ENCODE results near the gene RAB40C.

RAB40C gene

DNA sequence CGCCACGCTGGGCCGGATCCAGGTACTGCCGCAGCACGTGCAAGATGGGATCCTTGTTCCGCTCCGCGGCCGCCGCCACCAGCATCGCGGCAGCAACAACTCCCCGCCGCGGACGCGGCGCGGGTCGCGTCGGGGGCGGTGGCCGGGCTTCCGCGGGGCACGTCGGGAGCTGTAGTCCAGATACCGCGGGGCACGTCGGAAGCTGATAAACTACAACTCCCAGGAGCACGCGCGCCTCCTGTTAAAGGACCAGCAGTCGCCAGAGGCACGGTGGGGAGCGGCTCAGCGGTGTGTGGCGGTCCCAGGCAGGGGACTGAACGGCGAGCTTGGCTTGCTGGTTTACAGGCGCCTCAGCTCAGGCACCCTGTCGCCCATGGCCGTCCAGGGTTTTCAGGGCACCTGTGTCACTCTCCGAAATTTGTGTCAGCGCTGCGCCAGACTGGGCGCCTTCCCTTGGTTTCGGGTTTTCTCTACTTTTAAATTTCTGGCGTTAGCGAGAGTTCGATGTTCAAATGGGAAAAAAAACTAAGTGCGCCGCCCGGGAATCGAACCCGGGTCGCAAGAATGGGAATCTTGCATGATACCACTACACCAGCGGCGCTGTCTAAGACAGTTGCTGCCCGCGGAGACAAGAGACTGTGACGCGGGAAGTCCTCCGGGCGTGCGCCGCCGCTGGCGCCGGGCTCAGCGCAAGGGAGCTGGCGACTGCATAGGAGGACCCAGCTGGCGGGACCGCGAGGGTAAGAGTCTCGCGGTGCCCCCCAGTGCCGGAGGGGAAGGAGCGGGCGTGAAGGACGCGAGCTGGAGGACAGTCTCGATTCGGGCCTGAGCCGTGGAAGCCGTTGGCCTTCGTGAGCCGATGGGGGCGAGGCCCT, 46.6 kb downstream of the RAB40C start, which contains the start of gene METTL26:
Gene METTL26 (minus strand): TSS at position 100 of the 875 bp plus-strand sequence. CDS start 15 bp downstream, at position 85.
- no peak for TF ChIP-seq Cebpa-rat (IDR thresholded peaks at IDR 0.05)

DNA sequence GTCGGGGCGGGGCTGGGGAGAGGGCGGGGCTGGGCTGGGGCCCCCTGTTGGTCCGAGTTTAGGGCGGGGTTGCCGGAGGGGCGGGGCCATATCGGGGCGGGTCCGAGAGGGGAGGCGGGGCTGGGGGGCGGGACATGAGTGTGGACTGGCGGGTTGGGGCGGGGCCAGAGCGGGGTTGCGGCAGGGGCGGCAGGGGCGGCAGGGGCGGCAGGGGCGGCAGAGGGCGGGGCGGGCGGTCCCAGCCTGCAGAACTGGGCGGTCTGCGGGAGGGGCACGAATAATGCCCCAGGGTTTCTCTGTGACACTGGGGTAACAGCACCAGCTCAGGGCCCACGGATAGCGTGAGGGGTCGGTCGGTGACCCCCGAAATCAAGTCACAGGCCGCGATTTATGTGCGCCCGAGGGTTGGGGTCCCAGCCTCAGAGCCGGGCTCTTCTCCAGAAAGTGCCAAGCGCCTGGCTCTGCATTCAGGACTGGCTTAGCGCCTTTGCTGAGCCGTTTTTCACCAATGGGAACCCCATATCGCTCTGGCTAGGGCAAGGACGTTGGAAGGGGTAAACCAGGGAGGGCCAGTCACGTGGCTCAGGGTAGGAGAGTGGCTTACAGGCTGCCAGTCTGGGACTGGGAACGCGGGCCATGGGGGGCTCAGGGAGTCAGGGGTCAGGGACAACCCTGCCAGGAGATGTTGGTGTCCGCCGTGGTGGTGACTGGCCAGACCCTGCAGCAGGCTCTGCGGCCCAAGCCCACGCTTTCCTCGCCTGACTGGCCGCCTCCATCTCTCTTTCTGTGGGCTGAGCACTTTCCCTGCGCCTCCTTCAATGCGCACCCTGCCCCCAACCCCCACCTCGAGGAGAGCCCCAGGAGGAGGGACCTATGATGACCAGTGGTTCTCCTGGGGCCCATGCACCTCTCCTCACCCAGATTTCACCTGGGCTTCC, 47.5 kb downstream of the RAB40C start:
- Histone ChIP-seq H3K4me3 (peak overlapping the region; percentile 85 to 98 (median 93)), H3K9me3 (replicated peaks in 1 of 11) (no peaks in the 10 kb centered on the region), H3K27me3 (no peaks in the 10 kb centered on the region), H3K4me1 (peaks cover 49 to 59% (median 56%) of the 10 kb centered on the region in 10 experiments), H3K4me2 (peak overlapping the region; percentile 86 to 98 (median 96)), H4K20me1 (peaks cover 0 to 36% (median 27%) of the 10 kb centered on the region in 11 experiments; a peak in 19 of 22 replicates), H3K36me3 (peaks cover 15 to 26% (median 23%) of the 10 kb centered on the region in 11 experiments; a peak in 21 of 22 replicates), H3K27ac (peak overlapping the region in 10 of 11 experiments; percentile 19 to 91 (median 86); a peak in 19 of 22 replicates), H3K9ac (peak overlapping the region; percentile 82 to 96 (median 91); a peak in 20 of 22 replicates)
- TF ChIP-seq Cebpa-rat (IDR thresholded peaks at IDR 0.05) = no peak

More for the DNA sequence above, 46.6 kb downstream of the RAB40C start, which contains the start of gene METTL26:
- Histone ChIP-seq H3K4me1 (peaks cover 49 to 59% (median 54%) of the 10 kb centered on the region in 10 experiments), H3K4me2 (peak within 1 kb of the TSS; percentile 88 to 98 (median 97)), H4K20me1 (peaks cover 0 to 39% (median 30%) of the 10 kb centered on the region in 11 experiments; a peak in 19 of 22 replicates), H3K9me3 (replicated peaks in 1 of 11) (no peaks in the 10 kb centered on the region), H3K27ac (peak within 1 kb of the TSS; percentile 81 to 93 (median 87)), H3K36me3 (peaks cover 15 to 28% (median 23%) of the 10 kb centered on the region in 11 experiments; a peak in 21 of 22 replicates), H3K4me3 (peak within 1 kb of the TSS; percentile 85 to 98 (median 93)), H3K9ac (peak within 1 kb of the TSS; percentile 82 to 96 (median 91)), H3K27me3 (no peaks in the 10 kb centered on the region)

DNA sequence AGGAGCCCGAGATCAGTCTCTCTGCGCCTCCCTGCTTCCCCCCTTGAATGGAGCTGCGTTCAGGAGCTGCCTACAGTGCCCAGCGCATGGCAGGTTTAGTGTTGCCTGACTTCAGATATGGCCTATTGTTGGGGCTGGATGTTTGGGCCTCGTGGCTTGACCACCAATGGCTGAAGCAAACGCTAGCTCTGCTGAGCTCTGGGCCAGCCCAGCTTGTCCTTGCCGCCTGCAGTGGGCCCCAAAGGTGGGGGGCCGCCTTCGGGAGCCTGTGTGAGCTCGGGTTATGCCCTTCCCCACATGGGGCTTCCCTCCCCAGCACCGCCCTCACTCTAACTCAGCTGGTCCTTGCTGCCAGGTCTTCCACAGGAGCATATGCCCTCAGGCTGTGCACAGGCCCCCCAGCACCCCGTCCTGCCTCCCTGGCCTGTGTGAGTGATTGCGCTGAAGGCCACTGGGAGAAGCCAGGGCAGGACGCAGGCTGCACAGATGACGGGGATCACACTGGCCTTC, 48.2 kb downstream of the RAB40C start:
- Histone ChIP-seq H3K27me3 (no peaks in the 10 kb centered on the region), H3K4me2 (peak overlapping the region; percentile 77 to 98 (median 87)), H3K9me3 (replicated peaks in 1 of 11) (no peaks in the 10 kb centered on the region), H3K36me3 (peaks cover 12 to 20% (median 16%) of the 10 kb centered on the region in 11 experiments; a peak in 21 of 22 replicates), H3K27ac (peak overlapping the region in 8 of 11 experiments; percentile 19 to 61 (median 40); a peak in 11 of 22 replicates), H4K20me1 (peaks cover 6 to 36% (median 25%) of the 10 kb centered on the region in 11 experiments; a peak in 21 of 22 replicates), H3K9ac (peak overlapping the region in 8 of 11 experiments; percentile 28 to 72 (median 64); a peak in 8 of 22 replicates), H3K4me3 (peak overlapping the region in 2 of 10 experiments; percentile 56 to 59; a peak in 3 of 20 replicates), H3K4me1 (peaks cover 55 to 67% (median 64%) of the 10 kb centered on the region in 10 experiments)
- no peak for TF ChIP-seq Cebpa-rat (IDR thresholded peaks at IDR 0.05)

- TF ChIP-seq Cebpa-rat (IDR thresholded peaks at IDR 0.05) = no peak
- H3K4me2 ChIP-seq = peak overlapping the region; percentile 66 to 100 (median 83)
- no peaks in the 10 kb centered on the region for H3K27me3 ChIP-seq
- H3K4me3 ChIP-seq = 0 out of 20 replicates have a peak overlapping the region, but pooled peaks of 4 of the 10 experiments have one; percentile 3 to 24 (median 14)
- peak overlapping the region in 8 of 11 experiments; percentile 31 to 69 (median 52); a peak in 14 of 22 replicates for H3K27ac ChIP-seq
- no peaks in the 10 kb centered on the region for H3K9me3 ChIP-seq (replicated peaks in 1 of 11)
- peaks cover 5 to 15% (median 8%) of the 10 kb centered on the region in 11 experiments; a peak in 19 of 22 replicates for H3K36me3 ChIP-seq
- peaks cover 62 to 74% (median 71%) of the 10 kb centered on the region in 10 experiments for H3K4me1 ChIP-seq
- H4K20me1 ChIP-seq = peaks cover 14 to 36% (median 24%) of the 10 kb centered on the region in 11 experiments; a peak in 20 of 22 replicates
- peak overlapping the region in 8 of 11 experiments; percentile 2 to 63 (median 50); a peak in 12 of 22 replicates for H3K9ac ChIP-seq
Observed at GRCh38 chr16:638836-639235, 49.0 kb downstream of the RAB40C start.

DNA sequence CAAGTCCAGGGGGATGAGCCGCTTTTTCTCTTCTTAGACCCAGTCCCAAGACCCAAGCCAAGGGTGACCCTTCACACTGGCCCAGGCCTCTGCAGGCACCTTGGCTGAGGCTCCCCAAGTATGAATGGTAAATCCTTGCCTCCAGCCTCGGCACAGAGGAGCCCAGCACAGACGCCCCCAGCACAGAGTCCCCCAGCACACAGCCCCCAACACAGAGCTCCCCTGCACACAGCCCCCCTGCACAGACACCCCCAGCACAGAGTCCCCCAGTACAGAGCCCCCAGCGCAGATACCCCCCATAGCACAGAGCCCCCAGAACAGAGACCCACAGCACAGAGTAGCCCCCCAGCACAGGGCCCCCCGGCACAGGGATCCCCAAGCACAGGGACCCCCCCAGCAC, 50.7 kb downstream of the RAB40C start:
- Histone ChIP-seq H3K9me3 (replicated peaks in 1 of 11) (no peaks in the 10 kb centered on the region), H3K4me2 (peak overlapping the region; percentile 86 to 100 (median 99)), H3K36me3 (peaks cover 0 to 18% (median 7%) of the 10 kb centered on the region in 11 experiments; a peak in 7 of 22 replicates), H3K27me3 (no peaks in the 10 kb centered on the region), H3K4me1 (peaks cover 61 to 77% (median 69%) of the 10 kb centered on the region in 10 experiments), H3K9ac (peak overlapping the region; percentile 76 to 92 (median 87); a peak in 18 of 22 replicates), H3K4me3 (peak overlapping the region; percentile 76 to 95 (median 86); a peak in 18 of 20 replicates), H3K27ac (peak overlapping the region in 7 of 11 experiments; percentile 81 to 91 (median 89); a peak in 10 of 22 replicates), H4K20me1 (peaks cover 14 to 34% (median 29%) of the 10 kb centered on the region in 11 experiments; a peak in 18 of 22 replicates)
- TF ChIP-seq Cebpa-rat (IDR thresholded peaks at IDR 0.05) = no peak

GRCh38 chr16:641326-642188, 51.7 kb downstream of the RAB40C start, which contains the start of gene MCRIP2:
Gene MCRIP2, plus strand, starts transcription at chr16:641828. Its CDS starts 164 bp downstream, at chr16:641992.
- Histone ChIP-seq H3K4me3 (peak within 1 kb of the TSS; percentile 76 to 95 (median 86)), H3K9me3 (replicated peaks in 1 of 11) (no peaks in the 10 kb centered on the region), H3K27ac (peak within 1 kb of the TSS; percentile 78 to 91 (median 85)), H3K4me2 (peak within 1 kb of the TSS; percentile 86 to 100 (median 99)), H3K9ac (peak within 1 kb of the TSS; percentile 76 to 92 (median 87)), H3K4me1 (peaks cover 70 to 86% (median 78%) of the 10 kb centered on the region in 10 experiments), H3K36me3 (peaks cover 0 to 27% (median 12%) of the 10 kb centered on the region in 11 experiments; a peak in 13 of 22 replicates), H4K20me1 (peaks cover 23 to 43% (median 39%) of the 10 kb centered on the region in 11 experiments; a peak in 19 of 22 replicates), H3K27me3 (no peaks in the 10 kb centered on the region)
- TF ChIP-seq Cebpa-rat (IDR thresholded peaks at IDR 0.05) = no peak
